EH (cell line): ENCODE results near the gene CLDN12.

ENCODE experiments used
- DNase-seq: peaks from one replicate; pipeline ENCODE4 v3.0.0-alpha.2; 2015; ENCODE audit warnings: low read depth

The CLDN12 gene

DNA sequence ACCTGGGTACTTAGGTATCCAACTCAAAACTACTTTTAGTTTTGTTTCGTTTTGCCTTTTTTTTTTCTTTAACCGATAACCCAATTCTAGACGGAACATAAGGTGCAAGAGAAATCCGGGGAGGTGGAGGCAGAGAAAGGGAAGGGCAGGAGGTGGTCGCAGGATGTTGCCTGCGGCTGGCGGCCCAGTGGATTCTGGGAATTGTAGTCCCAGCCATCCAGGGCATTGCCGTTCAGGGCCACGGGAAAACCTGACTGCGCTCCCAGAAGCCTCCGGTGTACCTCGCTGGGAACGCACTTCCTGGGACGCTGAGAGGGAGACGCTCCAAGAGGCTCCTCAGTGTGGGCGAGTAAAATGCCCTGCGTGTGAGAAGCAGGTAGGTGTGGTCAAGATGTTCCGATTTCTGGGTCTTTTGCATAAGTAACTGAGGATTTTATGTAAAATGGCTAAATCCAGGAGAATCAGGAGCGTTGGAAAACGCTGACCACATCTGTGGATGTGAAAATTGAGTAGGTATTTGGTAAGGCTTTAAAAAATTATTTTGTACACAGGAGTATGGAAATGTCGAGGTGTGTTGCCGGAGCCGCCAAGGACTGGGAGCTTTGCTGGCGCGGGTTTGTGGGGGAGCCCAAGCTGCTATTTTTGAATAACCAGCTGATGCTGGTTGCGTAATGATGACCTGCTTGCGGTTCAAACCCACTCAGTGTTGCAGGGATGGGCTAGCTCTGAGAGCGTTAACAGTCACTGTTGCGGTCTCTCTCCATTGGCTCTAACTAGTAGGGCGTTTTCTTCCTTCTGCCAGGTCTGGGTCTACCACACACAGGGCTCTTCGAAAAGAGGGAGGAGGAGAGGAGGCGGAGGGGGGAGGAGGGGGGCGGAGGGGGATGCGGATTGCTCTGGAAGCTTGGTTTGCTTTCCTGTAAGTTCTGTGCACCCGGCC lies at the start of gene CLDN12:
TSS of gene CLDN12 (plus strand) at position 288 of the 940 bp plus-strand sequence. CDS start 9,216 bp downstream, outside the sequence.
- DNase-seq = peak; percentile 93

DNA sequence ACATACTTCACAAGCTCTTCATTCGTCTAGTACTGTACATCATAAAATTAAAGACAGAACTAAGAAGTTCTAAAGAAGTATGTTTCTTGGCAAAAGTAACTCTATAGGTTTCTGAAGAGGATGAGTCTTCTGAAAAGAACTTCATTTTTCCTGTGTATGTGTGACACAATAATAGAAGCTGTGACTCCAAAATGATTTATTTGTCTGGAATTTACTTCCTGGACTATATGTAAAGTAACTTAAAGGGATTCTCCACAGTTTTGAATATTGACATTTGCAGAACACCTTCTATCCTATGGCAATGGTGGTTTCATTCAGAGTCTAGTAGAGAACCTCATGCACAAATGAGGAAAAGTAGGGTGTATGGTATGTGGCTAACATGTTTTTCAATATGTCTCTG lies 19.8 kb upstream of the CLDN12 start:
- peak; percentile 79 for DNase-seq

DNA sequence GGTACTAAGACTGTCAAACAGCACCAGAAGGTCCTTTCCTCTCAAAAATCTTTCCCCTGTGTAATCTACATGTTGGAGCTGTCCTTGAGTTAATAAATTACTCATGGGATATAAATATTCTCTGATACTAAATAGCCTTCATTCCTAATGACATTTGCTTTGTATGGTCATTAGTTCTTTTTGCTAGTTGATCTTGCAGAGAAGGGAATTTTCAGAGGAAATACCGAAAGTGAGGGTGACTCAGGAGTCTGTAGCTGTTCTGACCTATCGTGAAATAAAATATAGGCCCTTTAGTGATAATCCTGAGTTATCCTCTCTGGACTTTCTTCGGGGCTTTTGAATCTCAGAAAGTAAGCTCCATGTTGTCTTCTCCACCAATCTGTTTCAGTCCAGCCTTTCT lies 19.4 kb upstream of the CLDN12 start:
- DNase-seq = peak; percentile 82

DNA sequence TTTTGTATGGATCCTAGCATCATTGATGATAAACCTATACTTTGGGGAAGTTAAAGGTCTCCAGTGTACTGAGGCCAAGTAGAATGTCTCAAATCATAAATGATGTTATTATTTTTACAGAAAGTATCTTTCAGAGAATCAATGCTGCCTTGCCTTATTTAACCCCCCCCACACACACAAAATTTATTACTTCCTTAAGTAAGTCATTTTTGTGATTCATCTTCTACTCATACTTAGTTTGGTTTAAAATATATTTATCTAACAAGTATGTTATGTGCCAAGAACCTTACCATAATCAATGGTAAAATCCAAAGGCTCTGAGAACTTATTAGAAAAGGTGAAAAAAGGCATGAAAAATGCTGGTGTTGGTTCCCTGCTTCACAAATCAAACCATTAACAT lies 18.8 kb upstream of the CLDN12 start:
- DNase-seq = peak; percentile 41

DNA sequence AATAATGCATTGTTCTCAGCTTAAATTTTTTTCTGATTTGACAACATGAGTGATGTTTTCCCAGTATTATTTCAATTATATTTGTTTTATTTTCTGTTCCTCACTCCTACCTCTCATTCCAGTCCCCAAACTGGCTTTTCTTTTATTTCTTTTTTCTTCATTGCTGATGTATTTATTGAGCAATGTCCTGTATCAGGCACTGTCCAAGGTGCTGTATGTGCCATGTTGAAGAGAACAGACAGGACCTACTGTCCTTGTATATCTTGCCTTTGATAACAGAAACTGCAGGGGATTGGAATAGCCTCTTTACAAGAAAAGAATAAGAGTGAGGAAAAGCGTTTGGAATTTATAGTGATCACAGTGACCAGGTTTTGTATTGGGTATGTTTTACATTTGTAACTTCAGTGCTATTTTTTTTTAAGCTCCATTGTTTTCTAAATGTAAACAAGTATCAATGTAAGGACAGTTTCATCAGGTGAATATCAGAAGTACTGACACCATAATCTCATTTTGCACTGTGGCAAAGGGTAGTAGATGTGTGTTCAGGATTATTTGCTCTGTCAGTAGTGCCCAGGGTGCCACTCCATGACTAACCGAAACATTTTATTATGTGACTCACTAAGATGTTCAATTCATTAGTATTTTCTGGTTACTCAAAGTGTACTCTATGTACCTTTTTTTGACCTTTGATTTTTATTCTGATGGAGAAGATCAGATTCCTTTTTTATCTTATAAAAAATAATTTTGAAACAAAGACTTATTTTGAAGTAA lies 15.6 kb upstream of the CLDN12 start:
- DNase-seq = peak; percentile 46

DNA sequence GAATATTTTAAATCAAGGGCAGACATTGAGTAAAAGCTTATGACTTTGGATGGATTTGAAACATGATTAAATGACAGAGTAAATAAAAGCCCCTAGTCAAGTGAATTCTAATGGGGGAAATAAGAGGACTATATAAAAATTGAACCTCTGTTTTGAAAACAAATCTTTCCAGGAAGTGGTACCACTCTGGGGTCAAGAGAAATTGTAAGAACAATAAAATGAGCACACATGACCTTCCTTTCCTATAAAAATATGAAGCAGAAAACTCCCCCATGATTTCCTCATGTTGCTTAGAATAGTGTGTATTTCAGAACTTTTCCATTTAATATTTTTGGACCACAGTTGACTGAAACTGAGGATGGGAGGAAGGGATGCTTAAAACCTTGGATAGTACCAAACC lies 12.3 kb upstream of the CLDN12 start:
- no peak for DNase-seq

DNA sequence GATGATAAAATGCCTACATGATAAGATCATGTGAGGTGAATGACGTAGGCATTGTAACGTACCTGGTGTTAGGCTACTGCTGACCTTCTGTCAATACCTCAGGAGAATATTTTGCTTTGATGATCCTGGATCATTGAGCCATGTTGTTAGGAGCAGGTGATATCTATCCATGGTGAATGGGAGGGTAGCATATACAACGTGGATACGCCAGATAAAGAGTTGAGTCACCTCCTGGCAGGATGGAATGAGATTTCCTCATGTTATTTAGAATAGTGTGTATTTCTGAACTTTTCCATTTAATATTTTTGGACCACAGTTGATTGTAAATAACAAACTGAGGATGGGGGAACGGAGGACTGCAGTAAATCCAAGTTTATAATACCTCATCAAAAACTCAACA lies 11.8 kb upstream of the CLDN12 start:
- DNase-seq = no peak

DNA sequence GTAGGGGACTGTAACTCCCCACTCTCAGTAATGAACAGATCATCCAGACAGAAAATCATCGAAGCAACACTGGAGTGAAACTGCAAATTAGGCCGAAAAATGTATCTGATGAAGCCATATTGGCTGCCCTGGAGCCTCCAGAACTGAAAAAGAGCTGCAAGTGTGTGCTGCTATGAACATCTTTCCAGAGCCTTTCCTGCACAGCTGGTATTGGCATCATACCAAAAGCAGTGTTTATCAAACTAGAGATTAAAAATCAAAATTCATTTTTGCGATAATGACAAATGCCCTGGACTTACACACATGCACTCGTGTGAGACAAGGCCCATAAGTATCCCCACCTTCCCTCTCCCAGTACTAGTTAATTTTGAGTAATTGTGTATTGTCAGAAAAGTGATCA lies 6.8 kb upstream of the CLDN12 start:
- no peak for DNase-seq

DNA sequence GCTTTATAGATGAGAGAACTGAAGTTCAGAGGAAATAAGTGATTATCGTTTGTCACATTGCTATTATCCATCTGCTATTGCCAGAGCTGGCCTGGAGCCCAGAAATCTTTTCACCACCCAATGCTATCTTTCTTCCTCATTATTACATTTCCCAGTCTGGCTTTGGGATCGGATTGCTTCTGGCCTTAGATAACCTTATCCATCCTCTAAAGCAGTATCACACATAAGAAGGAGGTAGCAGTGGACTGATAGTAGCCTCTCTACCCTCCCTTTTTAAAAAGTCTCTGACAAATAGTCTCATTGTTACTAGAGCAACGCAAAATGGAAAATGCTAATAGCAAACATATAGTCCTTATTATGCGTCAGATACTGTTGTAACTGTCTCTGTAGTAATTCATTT lies 1.3 kb upstream of the CLDN12 start:
- DNase-seq = peak; percentile 23

DNA sequence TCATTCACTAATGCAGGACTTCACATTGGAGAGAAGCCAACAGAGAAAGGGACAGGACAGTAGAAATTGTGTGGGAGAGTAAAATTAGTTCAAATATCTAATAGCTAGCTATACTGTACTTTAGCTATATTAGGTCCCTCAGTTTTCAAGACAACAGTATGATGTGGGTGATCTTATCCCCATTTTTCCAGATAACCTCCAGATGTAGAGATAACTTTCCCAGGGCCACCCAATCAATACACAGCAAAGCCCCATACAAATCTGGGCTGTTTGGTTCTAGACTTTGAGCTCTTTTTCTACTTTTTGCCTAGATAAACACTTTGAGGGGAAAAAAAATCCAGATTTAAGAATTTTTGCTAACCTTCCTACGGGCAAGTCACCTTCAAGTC lies 482 bp upstream of the CLDN12 start:
- no peak for DNase-seq

DNA sequence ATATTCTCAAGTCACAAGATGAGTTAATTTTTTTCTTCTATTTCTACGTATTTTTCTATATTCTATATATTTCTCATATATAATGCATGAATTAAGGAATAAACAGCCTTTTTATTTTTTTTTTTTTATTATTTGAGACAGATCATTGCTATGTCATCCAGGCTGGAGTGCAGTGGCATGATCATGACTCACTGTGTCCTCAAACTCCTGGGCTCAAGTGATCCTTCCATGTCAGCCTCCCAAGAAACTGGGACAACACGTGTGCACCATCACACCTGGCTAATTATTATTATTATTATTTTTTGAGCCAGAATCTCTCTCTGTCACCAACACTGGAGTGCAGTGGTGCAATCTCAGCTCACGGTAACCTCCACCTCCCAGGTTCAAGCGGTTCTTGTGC lies 1.5 kb downstream of the CLDN12 start:
- DNase-seq = peak; percentile 29

DNA sequence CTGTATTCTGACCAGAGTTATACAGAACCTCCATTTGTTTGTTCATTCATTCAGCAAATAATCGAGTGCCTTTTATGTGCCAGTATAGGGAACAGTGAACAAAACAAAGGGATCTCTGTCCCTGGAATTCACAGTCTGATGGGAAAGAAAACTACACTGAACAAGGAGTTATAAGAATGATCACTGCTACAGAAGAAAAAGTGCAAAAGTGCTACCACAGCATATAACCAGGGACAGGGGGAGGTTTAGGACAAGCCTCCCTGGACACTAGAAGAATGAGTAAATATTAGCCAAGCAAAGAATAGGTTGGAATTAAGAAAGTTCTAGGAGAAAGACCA lies 4.2 kb downstream of the CLDN12 start:
- no peak for DNase-seq

DNA sequence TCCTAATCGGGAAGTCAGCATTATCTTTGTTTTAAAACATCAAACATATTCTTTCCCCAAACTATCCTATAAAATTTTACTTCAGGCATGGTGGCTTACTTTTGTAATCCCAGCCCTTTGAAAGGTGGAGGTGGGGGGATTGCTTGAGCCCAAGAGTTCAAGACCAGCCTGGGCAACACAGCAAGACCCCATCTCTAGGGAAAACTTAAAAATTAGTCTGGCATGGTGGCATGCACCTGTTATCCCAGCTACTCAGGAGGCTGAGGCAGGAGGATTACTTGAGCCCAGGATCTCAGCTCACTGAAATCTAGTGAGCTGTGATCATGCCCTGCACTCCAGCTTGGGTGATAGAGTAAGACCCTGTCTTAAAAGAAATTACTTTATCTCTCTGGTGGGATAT lies 4.9 kb downstream of the CLDN12 start:
- no peak for DNase-seq

DNA sequence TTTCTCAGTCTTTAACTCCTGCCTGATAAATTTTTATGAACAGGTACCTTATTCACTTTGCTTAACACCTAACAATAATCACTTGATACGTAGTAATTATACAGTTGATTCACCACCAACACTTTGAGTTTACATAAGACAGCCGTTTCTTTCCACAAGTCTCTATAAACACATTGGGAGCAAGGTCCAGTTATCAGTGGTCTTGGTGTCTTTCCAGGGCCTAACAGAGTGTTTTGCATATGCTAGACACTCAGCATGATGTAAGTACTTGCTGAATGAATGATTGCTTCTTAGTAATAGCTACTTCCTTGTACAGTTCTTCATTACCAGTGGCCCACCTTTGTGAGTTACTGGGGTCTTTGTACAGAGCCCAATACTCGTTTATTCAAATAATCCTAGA lies 6.4 kb downstream of the CLDN12 start:
- no peak for DNase-seq

DNA sequence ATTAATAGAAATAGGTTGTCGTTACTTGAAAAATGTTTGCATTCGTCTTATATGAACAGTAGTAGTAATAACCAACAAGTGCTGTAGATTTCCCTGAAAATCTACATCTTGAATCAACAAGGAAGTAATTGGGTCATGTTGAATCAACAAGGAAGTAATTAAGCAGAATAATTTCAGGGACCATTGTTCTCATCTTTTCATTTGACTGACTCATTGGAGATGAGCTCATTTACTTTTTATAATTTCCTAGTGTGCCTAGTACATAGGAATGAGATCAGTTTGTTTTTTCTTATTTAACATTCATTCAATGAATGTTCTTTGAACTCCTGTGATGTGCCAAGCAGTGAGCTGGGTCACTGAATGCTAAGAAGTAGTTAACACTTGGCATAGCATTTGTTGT lies 8.2 kb downstream of the CLDN12 start:
- peak; percentile 41 for DNase-seq

DNA sequence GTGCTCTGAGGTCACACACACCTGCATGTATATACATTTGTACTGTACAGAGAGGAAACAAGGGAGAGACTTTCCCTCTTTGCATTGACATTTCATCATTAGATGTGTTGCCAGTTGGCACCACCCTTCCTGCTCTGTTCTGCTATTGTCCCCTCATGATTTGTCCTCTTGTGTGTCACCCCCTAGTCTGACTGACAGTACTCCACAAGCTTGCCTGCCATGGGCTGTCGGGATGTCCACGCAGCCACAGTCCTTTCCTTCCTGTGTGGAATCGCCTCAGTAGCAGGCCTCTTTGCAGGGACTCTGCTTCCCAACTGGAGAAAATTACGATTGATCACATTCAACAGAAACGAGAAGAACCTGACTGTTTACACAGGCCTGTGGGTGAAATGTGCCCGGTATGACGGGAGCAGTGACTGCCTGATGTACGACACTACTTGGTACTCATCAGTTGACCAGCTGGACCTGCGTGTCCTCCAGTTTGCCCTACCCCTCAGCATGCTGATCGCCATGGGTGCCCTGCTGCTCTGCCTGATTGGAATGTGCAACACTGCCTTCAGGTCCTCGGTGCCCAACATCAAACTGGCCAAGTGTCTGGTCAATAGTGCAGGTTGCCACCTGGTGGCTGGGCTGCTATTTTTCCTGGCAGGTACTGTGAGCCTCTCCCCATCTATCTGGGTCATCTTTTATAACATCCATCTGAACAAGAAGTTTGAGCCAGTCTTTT lies 9.4 kb downstream of the CLDN12 start:
- DNase-seq = peak; percentile 10

DNA sequence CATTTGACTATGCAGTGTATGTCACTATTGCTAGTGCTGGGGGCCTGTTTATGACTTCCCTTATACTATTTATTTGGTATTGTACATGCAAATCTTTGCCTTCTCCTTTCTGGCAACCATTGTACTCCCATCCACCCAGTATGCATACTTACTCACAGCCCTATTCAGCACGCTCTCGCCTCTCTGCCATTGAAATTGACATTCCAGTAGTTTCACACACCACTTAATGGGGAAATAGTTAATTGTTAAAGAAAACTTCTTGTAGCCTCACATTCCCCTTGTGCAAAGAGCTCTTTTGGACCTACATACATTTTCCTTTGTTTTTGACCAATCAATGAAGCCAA lies 9.9 kb downstream of the CLDN12 start:
- DNase-seq = no peak

DNA sequence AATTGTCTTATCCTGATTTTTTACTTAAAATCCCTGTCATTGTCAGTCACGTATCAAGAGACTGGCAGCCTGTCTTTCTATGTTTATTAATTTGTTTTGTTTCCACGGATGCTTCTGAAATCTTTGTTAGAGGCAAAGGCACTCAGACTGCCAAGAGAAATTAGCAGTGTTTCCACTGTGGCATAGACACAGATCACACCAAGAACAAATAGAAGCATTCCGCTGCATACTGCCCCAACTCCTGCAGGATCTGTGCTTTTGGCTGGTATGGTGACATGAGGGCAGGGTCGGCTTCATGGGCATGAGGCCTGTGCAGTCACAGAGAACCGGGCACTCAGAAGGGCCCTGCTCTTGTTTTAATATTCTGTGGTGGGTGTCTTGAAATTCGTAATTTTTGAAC lies 18.4 kb downstream of the CLDN12 start:
- no peak for DNase-seq

DNA sequence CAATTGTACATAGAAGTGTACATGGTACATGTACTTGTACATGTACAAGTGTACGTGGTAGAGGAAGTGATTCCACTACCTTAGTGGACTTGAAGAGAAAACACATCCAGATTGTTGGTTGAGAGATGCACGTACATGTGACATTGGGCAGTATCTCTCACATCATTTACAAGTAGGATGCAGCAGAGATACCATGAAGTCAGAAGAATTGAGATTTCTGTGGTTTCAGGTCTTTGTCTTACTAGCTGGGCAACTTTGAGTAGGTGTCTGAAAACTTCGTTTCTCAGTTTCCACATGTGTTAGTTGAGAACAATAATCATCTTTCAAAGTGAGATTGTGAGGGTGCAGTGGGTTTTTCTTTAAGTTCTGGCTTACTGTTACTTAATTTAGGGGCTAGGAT lies 21.5 kb downstream of the CLDN12 start:
- no peak for DNase-seq

DNA sequence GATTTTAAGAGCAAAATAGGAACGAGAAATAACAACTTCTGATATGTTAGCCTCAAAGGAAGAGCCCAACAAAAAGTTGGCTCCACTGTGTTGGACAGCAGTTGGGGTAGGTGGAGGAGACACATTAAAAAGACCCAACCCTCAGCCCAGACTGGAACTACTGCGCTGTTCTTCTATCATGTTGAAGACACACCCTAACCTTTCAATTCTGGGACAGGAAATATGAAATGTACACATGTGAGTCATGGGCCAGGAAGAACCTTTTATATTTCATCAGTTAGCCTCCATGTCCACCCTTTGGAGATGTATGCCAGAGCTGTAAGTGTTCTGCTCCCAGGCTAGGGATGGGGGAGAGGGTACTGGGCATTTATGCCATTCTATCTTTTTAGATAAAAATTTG lies 22.1 kb downstream of the CLDN12 start:
- DNase-seq = no peak

DNA sequence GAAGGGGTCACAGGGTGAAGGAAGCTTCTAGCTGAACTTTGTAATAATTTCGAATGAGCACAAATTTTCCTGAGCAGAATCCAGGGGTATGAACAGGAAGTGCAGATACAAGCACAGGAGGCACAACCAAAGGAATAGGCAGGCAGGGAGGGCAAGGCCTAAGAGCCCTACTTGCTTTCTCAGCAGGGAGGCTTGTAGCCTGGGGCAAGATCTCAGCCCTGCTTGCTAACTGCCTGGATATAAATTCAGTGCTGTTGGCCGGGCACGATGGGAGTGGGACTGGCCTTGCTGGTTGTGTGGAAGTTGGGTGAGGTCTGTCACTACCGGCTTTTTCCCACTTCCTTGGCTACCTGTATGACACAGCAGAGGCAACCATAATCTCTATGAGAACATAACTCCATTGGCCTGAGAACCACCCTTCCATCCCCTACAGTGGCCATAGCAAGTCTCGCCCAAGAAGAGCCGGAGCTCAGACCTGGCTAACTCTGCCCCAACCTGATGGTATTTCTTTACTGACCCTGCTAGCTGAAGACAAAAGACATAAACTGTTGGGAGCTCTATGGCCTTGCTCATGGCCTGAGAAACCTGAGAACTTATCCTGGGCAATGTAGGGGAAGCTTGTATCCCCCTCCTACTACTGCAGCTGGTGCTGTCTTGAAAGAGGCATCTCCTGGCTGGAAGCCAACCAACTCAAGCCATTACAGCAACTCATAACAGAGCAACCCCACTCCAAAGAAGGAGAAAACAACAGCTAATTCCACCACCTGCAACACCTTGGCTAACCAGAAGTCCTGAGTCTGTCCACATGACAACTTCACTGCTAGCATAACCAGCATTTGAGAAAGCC lies 27.6 kb downstream of the CLDN12 start:
- peak; percentile 9 for DNase-seq

DNA sequence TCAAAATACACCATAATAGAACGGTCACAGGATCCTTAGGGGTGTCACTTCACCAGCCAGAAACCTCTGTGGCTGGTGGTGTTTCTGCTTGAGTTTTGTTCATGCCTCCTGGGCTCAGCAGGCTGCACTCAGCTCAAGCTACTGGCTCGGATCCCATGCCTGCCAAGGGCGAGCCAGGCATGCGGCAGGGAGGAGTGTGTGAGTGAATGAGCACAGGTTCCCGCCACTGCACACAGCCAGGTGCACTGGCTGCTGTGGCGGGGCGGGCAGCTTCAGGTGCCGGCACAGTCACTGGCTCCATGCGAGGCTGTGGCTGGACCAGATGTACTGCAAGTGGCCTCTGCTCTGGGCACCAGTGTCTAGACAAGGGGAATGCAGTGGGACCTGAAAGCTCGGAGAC lies 29.5 kb downstream of the CLDN12 start:
- DNase-seq = no peak
